ENCODE results near the gene LY6G6F.
"Not testable (repeated sequence)": the region's sequence is repeated elsewhere in the genome, so short reads cannot be mapped to it uniquely, and the experiment has no call there.

Gene LY6G6F

DNA sequence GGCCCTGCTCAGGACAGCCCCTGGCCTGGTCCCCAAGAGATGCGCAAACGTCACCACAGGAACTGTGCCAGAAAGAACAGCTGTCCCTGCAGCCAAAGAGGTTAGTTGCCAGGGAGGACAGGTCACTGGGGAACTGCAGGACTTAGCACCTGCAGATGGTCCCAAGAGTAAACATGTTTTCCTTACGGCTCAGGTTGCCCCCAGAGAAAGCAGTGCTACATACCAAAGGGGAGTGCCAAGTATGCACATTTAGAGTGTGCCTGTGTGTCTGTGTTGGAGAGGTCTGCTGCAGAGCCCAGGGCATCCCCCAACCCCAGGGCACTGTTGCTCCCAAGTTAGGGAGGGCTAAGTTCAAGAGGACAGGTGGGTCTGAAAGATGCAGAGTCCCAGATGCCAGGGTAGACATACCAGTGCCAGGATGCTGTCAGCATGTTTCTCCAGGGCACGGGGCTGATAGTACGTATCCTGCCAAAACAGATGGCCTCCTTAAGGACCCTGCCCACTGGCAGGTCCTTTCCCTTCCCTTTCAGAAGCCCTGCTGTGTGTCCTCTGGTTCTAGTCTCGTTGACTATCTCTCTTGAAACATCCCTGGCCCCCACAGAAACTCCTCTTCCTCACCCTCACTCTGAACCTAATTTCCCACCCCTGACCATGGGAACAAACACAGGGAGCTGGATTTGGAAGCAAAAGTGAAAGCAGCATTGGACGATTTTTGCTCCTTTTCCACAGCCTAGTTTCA, 4.8 kb upstream of the LY6G6F start:
- DNase-seq (ENCODE audit: low read depth in 2 of 2, low spot score in 1 of 2): no peak

DNA sequence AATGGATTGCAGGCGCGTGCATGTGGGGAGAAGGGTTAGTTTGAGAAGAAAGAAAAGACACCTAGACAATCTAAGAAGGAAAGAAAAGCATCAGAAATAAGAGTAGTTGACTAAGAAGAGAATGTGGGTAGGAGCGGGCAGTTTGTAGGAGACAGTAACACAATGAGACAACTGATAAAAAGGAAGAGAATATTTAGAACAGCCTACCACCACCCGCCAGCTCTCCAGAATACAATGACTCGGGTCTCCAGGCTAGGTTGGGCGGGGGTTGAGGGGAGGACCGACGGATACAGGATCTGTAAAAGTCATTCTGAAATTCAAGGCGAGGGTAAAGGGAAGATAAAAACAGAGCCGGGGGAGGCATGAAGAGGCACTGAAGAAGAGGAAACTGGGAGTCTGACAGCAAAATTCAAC, 4.3 kb upstream of the LY6G6F start:
- DNase-seq (ENCODE audit: low read depth in 2 of 2, low spot score in 1 of 2): no peak

DNA sequence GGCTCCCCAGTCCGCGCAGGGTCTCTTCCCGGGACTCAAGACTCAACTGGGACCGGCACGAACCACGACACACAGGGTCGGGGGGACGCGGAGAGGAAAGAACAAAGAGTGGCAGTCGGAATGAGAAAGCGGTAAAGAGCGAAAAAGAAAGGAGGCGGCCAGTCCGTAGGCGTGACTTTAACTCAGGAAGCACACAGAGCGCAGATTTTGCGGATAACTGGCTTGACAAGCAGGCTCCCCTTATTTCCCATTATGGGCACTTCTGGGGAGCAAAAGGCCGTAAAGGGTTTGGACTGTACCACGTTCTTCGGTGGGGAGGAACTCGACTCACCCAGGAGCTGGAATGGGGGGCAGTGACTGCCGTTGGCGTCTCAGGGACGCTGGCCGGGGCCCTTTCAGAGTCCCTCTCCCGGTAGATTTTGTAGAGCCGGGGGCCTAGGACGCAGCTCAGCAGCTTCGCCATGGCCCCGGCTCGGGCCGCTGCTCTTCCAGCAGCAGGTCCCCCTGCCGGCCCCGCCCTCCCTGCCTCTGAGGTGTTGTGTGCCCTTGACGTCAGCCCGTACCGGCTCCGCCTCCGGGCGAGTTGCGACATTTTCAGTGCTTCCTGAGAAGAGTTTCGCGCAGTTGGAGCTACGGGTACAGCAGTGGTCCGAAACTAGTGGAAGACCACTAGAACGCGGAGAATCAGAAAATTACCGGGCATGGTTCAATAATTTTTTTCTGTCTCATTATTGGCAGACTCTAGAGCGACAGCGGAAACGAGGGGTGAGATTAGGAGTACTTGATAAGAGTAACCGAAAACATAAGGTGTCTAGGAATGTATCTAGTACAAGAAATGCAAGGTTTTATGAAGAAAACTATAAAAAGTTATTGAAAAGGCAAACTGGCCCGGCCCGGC, 3.6 kb upstream of the LY6G6F start, which contains the start of gene ABHD16A:
Gene ABHD16A, minus strand, starts transcription at position 506 of the 898 bp plus-strand sequence. Its CDS starts 43 bp downstream, at position 463.
- DNase-seq (ENCODE audit: low read depth in 2 of 2, low spot score in 1 of 2): peak; percentile 92 to 95

DNA sequence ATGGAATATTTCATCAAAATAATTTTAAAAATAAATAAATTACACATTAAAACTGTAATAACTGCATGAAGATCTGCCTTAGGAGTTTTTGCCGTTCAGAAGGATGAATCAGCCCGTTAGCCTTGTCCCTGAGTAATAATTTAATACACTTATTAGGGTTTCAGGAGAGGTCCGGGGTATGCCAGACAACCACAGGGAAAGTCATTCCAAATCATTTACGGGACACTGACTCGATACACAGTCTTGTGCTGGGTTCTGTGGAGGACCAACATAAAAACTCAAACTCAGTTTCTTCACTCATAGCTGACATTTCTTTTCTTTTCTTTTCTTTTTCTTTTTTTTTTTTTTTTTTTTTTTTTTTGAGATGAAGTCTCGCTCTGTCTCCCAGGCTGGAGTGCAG, 735 bp upstream of the LY6G6F start:
- no peak for DNase-seq (ENCODE audit: low read depth in 2 of 2, low spot score in 1 of 2)

DNA sequence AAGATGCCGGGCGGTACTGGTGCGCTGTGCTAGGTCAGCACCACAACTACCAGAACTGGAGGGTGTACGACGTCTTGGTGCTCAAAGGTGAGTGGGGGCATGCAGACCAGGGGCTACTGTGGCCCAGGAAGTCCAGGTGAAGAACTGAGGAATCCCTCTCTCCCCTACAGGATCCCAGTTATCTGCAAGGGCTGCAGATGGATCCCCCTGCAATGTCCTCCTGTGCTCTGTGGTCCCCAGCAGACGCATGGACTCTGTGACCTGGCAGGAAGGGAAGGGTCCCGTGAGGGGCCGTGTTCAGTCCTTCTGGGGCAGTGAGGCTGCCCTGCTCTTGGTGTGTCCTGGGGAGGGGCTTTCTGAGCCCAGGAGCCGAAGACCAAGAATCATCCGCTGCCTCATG, 1.0 kb downstream of the LY6G6F start:
- no peak for DNase-seq (ENCODE audit: low read depth in 2 of 2, low spot score in 1 of 2)

DNA sequence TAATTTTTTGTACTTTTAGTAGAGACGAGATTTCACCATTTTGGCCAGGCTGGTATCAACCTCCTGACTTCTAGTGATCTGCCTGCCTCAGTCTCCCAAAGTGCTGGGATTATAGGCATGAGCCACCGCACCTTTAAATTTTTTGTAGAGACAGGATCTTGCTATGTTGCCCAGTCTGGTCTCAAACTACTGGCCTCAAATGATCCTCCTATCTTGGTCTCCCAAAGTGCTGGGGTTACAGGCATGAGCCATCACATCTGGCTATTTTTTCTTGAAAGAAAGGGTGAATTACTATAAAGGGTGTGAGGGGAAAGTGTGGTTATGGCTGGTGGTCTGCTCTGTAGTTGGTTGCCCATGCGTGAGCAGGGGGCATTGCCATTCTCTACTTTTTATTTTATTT, 1.6 kb downstream of the LY6G6F start:
- DNase-seq (ENCODE audit: low read depth in 2 of 2, low spot score in 1 of 2): no peak

DNA sequence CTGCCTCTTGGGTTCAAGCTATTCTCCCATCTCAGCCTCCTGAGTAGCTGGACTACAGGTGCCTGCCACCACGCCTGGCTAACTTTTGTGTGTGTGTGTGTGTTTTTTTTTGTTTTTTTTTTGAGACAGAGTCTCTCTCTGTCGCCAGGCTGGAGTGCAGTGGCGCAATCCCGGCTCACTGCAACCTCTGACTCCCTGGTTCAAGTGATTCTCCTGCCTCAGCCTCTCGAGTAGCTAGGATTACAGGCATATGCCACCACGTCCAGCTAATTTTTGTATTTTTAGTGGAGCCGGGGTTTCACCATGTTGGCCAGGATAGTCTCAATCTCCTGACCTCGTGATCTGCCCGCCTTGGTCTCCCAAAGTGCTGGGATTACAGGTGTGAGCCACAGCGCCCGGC, 2.5 kb downstream of the LY6G6F start:
- not testable (repeated sequence) for DNase-seq (ENCODE audit: low read depth in 2 of 2, low spot score in 1 of 2)

DNA sequence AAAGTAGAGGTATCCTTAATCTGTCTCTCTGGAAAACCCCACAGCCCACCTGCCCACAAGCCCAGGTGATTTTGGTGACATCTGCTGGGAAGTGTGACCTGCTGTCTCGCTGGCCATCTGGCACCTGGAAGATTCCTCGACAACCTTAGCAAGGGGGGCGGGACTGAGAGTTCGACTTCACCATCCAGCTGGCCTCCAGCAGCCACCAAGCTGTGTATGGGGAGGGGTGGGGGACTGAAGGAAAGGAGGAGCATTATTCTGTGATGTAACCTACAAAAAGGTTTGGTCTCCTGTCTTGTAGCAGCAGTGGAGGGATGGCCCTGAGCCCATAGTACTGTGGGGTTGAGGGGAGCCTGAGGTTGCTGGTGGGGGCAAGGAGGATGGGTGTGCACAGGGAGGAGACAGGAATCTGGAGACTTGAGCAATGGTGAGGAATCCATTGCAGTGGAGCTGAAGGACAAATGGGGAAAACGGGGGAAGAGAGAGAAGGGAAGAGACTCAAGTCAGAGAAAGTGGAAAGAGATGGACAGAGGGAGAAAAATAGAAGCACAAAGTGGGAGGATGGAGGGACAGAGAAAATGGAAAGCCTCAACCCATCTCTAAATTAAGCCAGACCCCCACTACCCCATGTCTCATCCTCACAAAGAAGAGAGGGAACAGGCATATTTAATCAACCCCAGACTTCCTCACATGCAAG, 4.0 kb downstream of the LY6G6F start:
- no peak for DNase-seq (ENCODE audit: low read depth in 2 of 2, low spot score in 1 of 2)

DNA sequence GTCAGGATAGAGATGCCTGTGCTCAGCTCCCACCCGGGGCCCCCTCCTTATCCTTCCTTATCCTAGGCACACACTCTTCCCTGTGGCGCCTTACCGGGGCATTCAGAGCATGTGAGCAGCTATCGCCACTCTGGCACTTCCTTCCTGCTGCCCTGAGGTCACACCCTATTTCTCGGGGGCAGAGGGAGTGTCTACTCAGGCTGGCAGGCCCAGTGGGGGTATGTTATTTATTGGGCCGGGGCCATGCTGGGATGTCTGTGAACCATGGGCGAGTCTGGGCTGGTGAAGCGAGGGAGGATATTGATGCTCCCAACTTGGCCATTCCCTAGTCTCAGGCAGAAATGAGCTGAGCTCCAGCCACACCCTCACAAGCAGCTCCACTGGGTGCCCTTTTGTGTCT, 4.6 kb downstream of the LY6G6F start:
- no peak for DNase-seq (ENCODE audit: low read depth in 2 of 2, low spot score in 1 of 2)

DNA sequence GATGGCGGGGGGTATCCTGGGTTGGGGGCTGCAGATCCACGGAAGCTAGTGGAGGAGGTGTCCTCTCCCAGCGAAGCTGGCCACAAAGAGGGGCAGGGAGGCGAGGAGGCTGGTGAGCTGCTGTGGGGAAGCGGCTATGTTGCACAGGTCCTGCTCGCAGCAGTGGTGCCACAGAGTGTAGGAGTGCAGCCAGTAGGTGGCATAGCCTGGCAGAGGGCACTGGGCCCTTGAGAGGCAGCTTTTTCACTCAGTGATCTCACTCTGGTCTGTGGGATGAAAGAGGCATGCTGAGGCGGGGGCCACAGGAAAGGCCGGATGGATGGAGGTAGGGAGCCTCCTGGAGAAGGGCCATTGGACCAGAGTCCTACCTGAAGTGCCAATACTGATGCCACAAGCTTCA, 5.6 kb downstream of the LY6G6F start:
- DNase-seq (ENCODE audit: low read depth in 2 of 2, low spot score in 1 of 2): no peak

DNA sequence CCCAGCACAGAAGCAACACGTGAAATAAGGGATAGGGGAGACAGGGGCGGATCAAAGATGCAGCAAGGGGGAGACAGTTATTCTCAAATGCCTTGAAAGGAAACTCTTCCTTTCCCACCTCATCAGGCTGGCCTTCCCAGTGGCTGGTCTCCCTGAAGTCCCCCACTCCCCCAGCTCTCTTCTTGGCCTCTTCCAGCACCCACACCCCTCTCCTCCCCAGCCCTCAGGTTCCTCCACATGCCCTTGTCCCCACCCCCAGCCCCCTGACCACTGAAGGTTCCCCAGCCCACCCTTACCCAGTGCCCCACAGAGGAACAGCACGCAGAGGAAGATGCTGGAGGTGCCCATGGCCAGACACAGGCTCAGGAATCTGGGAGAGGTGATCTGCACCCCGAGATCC, 6.8 kb downstream of the LY6G6F start:
- no peak for DNase-seq (ENCODE audit: low read depth in 2 of 2, low spot score in 1 of 2)

DNA sequence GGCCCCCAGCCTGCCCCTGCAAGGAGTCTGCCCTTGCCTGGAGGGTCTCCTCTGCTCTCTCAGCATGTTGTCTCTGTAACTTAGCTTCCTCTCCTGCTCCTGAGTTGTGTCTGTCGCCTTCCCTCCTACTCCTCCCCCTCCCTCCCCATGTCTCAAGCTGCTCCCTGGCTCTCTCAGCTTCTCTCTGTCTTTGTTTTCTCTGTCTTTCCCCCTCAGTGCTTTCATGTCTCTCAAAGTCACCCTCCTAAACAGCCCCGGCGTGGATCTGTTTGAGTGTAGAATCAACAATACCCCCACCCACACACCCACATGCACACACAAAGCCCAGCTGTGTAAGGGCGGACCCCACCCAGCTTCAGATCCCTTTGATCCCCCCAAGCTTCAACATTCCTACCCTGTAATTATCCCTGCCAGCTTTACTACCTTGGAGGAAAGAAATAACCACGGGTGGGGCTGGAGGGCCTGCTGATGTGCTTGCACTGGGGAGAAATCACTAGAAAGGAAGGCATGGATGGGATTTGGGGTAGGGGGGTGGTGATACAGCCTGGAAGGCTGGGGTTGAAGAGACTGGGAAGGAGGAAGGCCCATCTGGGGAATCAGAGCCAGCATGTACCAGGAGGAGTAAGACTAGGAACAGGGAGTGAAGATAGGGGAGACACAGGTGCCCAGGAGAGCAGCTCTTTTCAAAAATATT, 7.5 kb downstream of the LY6G6F start:
- DNase-seq (ENCODE audit: low read depth in 2 of 2, low spot score in 1 of 2): no peak

DNA sequence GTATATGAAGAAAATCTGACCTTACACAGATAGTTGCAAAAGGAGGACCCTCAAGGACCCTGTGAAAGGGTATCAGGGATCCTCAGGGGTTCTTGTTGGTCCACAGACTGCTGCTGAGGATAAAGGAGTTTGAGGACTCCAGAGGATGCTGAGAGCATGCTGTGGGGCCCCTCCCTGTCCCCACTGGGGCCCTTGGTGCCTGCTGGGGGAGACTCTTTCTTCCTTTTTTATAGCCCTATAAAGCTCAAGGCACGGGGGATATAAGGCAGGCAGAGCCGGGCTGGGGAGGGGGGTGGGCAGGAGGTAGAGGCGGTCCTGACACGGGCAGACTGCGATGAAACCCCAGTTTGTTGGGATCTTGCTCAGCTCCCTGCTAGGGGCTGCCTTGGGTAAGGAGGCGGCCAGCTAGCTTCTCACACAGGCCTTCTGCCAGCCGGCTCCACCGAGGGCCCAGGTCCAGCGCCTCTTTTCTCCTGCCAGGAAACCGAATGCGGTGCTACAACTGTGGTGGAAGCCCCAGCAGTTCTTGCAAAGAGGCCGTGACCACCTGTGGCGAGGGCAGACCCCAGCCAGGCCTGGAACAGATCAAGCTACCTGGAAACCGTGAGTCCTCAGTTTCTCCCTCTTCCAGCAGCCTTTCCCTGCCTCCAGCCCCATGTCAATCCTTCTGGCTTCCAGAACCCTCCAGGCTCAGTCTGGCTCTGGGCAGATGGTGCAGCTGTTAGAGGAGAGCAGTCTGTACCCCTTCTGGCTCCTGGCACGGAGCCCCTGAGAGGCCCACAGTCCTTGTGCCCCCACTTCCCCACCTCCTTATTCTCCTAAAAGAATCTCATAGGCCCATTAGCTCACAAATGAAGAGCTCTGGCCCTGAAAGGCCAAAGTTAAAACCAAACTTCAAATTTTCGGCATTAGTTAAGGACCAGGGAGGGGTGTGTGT, 8.6 kb downstream of the LY6G6F start, which contains the start of gene LY6G6D:
Gene LY6G6D, plus strand, starts transcription at position 327 of the 937 bp plus-strand sequence. Its CDS starts 8 bp downstream, at position 335.
- no peak for DNase-seq (ENCODE audit: low read depth in 2 of 2, low spot score in 1 of 2)

DNA sequence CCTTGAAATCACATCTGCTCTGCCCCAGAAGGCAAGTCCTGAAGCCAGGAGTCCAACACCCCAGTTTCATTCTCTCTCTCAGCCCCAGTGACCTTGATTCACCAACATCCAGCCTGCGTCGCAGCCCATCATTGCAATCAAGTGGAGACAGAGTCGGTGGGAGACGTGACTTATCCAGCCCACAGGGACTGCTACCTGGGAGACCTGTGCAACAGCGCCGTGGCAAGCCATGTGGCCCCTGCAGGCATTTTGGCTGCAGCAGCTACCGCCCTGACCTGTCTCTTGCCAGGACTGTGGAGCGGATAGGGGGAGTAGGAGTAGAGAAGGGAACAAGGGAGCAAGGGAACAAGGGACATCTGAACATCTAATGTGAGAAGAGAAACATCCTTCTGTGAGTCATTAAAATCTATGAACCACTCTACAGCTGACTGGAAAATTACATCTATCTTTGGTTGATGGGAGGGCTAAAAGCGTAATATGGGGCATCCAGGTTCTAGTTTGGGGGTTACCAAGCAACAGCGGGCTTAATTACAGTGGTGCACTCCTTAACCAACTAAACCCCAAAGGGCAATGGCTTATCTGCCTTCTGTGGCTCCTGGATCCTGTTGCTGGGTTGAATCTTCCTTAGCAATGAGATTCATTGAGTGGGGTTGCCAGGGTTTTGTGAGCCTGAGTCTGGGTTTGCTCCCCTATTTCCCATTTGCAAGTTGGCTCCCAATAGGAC, 11.0 kb downstream of the LY6G6F start:
- DNase-seq (ENCODE audit: low read depth in 2 of 2, low spot score in 1 of 2): no peak

DNA sequence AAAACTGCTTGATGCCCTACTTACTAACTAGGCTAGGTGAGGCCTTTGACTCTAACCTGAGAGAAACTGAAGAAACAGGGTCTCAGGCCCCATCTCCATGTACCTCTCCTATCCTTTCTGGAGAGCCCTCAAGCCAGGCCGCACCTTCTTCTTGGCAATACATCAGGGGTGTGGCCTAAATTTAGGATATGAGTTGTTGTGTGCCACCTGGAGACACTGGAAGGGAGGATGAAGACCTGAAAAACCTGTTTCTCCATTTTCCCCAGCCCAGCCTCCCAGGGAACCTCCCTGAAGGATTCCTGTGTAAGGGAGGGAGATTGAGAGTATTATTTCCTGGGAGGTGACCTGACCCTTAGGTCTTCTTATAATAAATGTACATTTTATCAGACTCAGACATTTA, 11.6 kb downstream of the LY6G6F start:
- no peak for DNase-seq (ENCODE audit: low read depth in 2 of 2, low spot score in 1 of 2)

DNA sequence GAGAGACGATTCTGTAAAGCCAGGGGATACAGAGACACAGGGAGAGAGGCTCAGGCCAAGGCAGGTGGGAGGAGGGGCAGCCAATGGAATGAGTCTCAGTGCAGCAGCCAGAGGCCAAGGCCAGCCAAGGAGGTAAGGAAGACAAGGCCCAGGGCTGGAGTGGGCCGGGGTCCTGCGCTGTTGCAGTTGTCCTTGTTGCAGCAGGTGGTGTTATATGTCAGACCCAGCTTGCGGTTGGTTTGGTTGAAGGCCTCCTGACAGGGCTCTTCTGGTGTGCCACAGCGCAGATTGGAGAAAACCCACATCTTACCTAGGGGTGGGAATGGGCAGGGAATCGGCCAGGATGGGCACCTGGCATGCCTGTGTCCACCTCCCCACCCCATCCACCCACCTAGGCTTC, 12.3 kb downstream of the LY6G6F start:
- DNase-seq (ENCODE audit: low read depth in 2 of 2, low spot score in 1 of 2): no peak

DNA sequence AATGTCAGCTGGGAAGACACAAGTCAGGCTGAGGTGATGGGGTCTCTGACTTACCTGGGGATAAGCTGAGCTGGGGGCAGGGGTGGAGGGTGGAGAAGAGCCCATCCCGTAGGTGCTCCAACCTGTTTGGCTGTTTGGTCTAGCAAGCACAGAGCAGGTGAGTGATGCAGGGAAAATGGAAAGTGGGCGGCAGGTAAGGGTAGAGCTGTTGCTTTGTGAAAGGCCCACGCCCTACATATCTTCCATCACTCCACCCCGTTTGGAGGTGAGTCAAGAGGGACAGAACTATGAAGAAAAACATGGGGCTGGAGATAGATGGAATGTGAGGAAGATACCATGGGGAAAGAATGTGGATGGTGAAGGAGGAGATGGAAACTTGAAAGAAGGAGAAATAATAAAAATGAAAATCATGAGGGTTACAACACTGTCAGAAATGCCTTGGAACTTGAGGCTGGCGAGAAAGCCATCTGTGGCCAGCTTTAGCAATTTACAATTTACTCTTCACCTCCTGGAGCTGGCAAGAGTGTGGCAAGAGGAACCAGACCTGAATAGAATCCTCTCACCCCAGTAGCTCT, 13.6 kb downstream of the LY6G6F start:
- no peak for DNase-seq (ENCODE audit: low read depth in 2 of 2, low spot score in 1 of 2)

DNA sequence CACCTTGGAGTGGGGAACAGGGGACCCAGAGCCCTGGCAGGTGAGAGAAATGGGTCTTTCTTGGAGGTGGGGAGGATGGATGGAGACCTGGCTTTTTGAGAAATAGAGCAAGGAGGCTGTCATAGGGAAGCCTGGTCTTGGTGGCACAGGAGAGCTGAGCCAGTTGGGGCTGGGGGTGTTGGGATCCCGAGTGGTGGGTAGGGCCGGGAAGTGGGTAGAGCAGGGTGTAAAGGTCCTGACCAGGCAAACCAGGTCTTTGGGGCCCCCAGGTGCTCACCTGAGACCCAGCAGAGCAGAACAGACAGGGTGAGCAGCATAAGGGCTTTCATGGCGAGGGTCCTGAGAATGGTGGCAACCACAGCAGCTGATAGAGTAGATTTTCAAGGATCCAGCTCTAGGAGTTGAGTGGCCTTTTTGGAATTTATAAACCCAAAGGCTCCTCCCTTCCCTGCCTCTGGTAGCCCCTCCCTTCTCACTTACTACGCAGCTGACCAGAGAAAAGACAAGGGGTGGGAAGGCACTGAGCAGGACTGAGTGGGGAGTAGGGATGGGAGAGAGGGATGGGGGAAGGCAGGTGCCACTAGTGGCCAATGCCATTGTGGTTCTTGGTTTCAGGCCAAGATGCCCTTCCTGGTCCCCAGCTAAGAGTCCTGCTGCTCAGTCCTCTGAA, 14.8 kb downstream of the LY6G6F start, which contains the start of gene LY6G6C:
Gene LY6G6C, minus strand, starts transcription at position 396 of the 670 bp plus-strand sequence. Its CDS starts 67 bp downstream, at position 329.
- DNase-seq (ENCODE audit: low read depth in 2 of 2, low spot score in 1 of 2): no peak

Measured in stimulated activated CD8-positive, alpha-beta memory T cell treated with anti-CD3 and anti-CD28 coated beads, Interleukin-4, amount 100 ng/mL, for 4 hours (primary cell).